H1 (cell line): Measurements from ENCODE around the gene KLF6. TPM values are rescaled to one million over a fixed set of nuclear protein-coding genes. Genes with fewer than 3 reads are reported as not detected.

Source experiments
- CTCF ChIA-PET: fragments of 300-600 bp; sonication (Branson Sonifier 250); formaldehyde crosslinking; loops from one replicate; lab custom pipeline; 2021; ENCODE audit not compliant: partially characterized antibody; lab: Charles Lee
- POLR2A ChIA-PET: fragments of 300-600 bp; sonication (Branson Sonifier 250); formaldehyde crosslinking; loops from one replicate; lab custom pipeline; 2021; ENCODE audit warnings: inconsistent platforms; ENCODE audit not compliant: partially characterized antibody; lab: Charles Lee
- DNase-seq, 2 experiments: peaks; one replicate each; pipeline versions ENCODE4 v3.0.0 to v3.0.0-alpha.2; 2010 to 2022; ENCODE audit warnings: low spot score in 2 of 2, low read depth in 1 of 2, mixed read lengths in 1 of 2
- FAIRE-seq: peaks from 2 replicates; lab custom pipeline; 2011; peaks lifted over from hg19 to GRCh38; lab: Jason Lieb, UNC
- H2AFZ ChIP-seq: 2 replicates; pipeline ENCODE4 v1.8.1; 2012; ENCODE audit warnings: low read length, inconsistent platforms
- H2AK5ac ChIP-seq: 2 replicates; pipeline ENCODE4 v1.6.1; 2013; ENCODE audit warnings: low read depth, low read length
- H2BK120ac ChIP-seq: replicated peaks from 2 replicates; pipeline ENCODE3; 2013; ENCODE audit warnings: low read depth, low read length, inconsistent platforms
- H2BK12ac ChIP-seq: 2 replicates; pipeline ENCODE4 v1.6.1; 2013; ENCODE audit warnings: low read depth, low read length
- H2BK15ac ChIP-seq: 2 replicates; pipeline ENCODE4 v1.6.1; 2013; ENCODE audit warnings: low read length
- H2BK20ac ChIP-seq: 2 replicates; pipeline ENCODE4 v1.6.1; 2013; ENCODE audit warnings: low read length
- H2BK5ac ChIP-seq: 2 replicates; pipeline ENCODE4 v1.6.1; 2013; ENCODE audit warnings: low read depth, low read length
- H3K14ac ChIP-seq: 2 replicates; pipeline ENCODE4 v1.6.1; 2013; ENCODE audit warnings: inconsistent platforms; ENCODE audit not compliant: insufficient read length
- H3K18ac ChIP-seq: 2 replicates; pipeline ENCODE4 v1.6.1; 2013; ENCODE audit warnings: low read length; ENCODE audit errors: extremely low read depth
- H3K23ac ChIP-seq: 2 replicates; pipeline ENCODE4 v1.6.1; 2013; ENCODE audit warnings: inconsistent platforms; ENCODE audit not compliant: insufficient read length
- H3K23me2 ChIP-seq: 2 replicates; pipeline ENCODE4 v1.6.1; 2013; ENCODE audit warnings: low read depth, low read length
- H3K27ac ChIP-seq: 2 replicates; pipeline ENCODE4 v1.6.1; 2011; ENCODE audit warnings: low read depth, low read length, inconsistent platforms
- H3K27me3 ChIP-seq, 4 experiments: replicated peaks in 1 of 4; 1 replicate in 1 of 4; 2 replicates in 3 of 4; pipeline versions ENCODE4 v1.6.1 to v1.8.1; 2011 to 2013; ENCODE audit warnings: low read length in 3 of 4, mild to moderate bottlenecking in 3 of 4, inconsistent platforms in 2 of 4, mixed read lengths in 2 of 4, moderate library complexity in 1 of 4; ENCODE audit not compliant: control insufficient read depth in 3 of 4, insufficient read depth in 3 of 4; ENCODE audit errors: extremely low read depth in 1 of 4
- H3K36me3 ChIP-seq, 4 experiments: 2 replicates each; pipeline versions ENCODE4 v1.6.1 to v1.8.1; 2011 to 2013; ENCODE audit warnings: mild to moderate bottlenecking in 4 of 4, low read length in 3 of 4, moderate library complexity in 2 of 4, control low read depth in 1 of 4, inconsistent platforms in 1 of 4; ENCODE audit not compliant: insufficient read depth in 4 of 4, control insufficient read depth in 2 of 4
- H3K4ac ChIP-seq: replicated peaks from 2 replicates; pipeline ENCODE3; 2013; ENCODE audit warnings: low read length, low read depth, mixed read lengths, inconsistent platforms; ENCODE audit not compliant: insufficient read length
- H3K4me1 ChIP-seq, 4 experiments: replicated peaks in 1 of 4; 1 replicate in 1 of 4; 2 replicates in 3 of 4; pipeline versions ENCODE4 v1.6.1 to v1.8.1; 2011 to 2013; ENCODE audit warnings: low read length in 3 of 4, inconsistent platforms in 2 of 4, mixed read lengths in 1 of 4; ENCODE audit not compliant: insufficient read depth in 4 of 4, control insufficient read depth in 3 of 4
- H3K4me2 ChIP-seq, 2 experiments: 2 replicates each; pipeline versions ENCODE4 v1.6.1 to v1.8.1; 2011 to 2013; ENCODE audit warnings: low read depth in 2 of 2, low read length in 2 of 2, control low read depth in 1 of 2, inconsistent platforms in 1 of 2, mild to moderate bottlenecking in 1 of 2; ENCODE audit not compliant: insufficient read depth in 1 of 2
- H3K4me3 ChIP-seq, 4 experiments: fragments of 200-600, 300-600 bp in 1 of 4; sonication (generic), shearing (Covaris generic), sonication (Bioruptor Twin) in 1 of 4; 2 replicates each; pipeline versions ENCODE4 v1.5.1 to v1.8.1; 2011 to 2016; ENCODE audit warnings: low read length in 4 of 4, low read depth in 3 of 4, control low read depth in 2 of 4, inconsistent platforms in 2 of 4, mild to moderate bottlenecking in 2 of 4, mixed read lengths in 1 of 4, moderate library complexity in 1 of 4; ENCODE audit not compliant: insufficient read depth in 2 of 4; ENCODE audit errors: extremely low read depth in 1 of 4
- H3K56ac ChIP-seq: replicated peaks from 2 replicates; pipeline ENCODE3; 2013; ENCODE audit warnings: low read depth, mild to moderate bottlenecking, mixed read lengths, low read length, inconsistent platforms; ENCODE audit not compliant: insufficient read length
- H3K79me1 ChIP-seq: 2 replicates; pipeline ENCODE4 v1.6.1; 2013; ENCODE audit warnings: low read depth, low read length, control low read depth
- H3K79me2 ChIP-seq, 2 experiments: 2 replicates each; pipeline versions ENCODE4 v1.6.1 to v1.8.1; 2012 to 2013; ENCODE audit warnings: low read length in 2 of 2, mild to moderate bottlenecking in 2 of 2, inconsistent platforms in 1 of 2; ENCODE audit not compliant: insufficient read depth in 2 of 2, control insufficient read depth in 1 of 2
- H3K9ac ChIP-seq, 4 experiments: replicated peaks in 1 of 4; 1 replicate in 1 of 4; 2 replicates in 3 of 4; pipeline versions ENCODE4 v1.6.1 to v1.8.1; 2011 to 2013; ENCODE audit warnings: low read depth in 3 of 4, low read length in 3 of 4, control low read depth in 2 of 4, mild to moderate bottlenecking in 2 of 4, moderate library complexity in 2 of 4, inconsistent platforms in 1 of 4; ENCODE audit errors: extremely low read depth in 1 of 4
- H3K9me3 ChIP-seq, 2 experiments: 2 replicates each; pipeline versions ENCODE4 v1.6.1 to v1.8.1; 2012 to 2013; ENCODE audit warnings: mild to moderate bottlenecking in 2 of 2, moderate library complexity in 2 of 2, control low read depth in 1 of 2, inconsistent platforms in 1 of 2, low read depth in 1 of 2, low read length in 1 of 2, mixed read lengths in 1 of 2; ENCODE audit not compliant: insufficient read depth in 2 of 2
- H4K20me1 ChIP-seq, 2 experiments: replicated peaks in 1 of 2; 2 replicates each; pipeline versions ENCODE3 to v1.8.1; 2011 to 2013; ENCODE audit warnings: inconsistent platforms in 2 of 2, low read length in 2 of 2, mild to moderate bottlenecking in 1 of 2; ENCODE audit not compliant: insufficient read depth in 2 of 2, control insufficient read depth in 1 of 2
- H4K5ac ChIP-seq: 2 replicates; pipeline ENCODE4 v1.6.1; 2013; ENCODE audit warnings: low read length, low read depth, mixed read lengths, inconsistent platforms; ENCODE audit not compliant: insufficient read length
- H4K8ac ChIP-seq: 2 replicates; pipeline ENCODE4 v1.8.0; 2013; ENCODE audit warnings: mild to moderate bottlenecking, moderate library complexity, low read length, inconsistent platforms; ENCODE audit not compliant: insufficient read depth; ENCODE audit errors: extremely low read depth
- H4K91ac ChIP-seq: replicated peaks from 2 replicates; pipeline ENCODE3; 2013; ENCODE audit warnings: low read length, mixed read lengths, inconsistent platforms; ENCODE audit not compliant: insufficient read length
- CEBPB ChIP-seq: IDR thresholded peaks from 2 replicates; pipeline ENCODE4 v1.6.1; 2012; ENCODE audit warnings: low read depth, low read length
- CHD1 ChIP-seq: IDR thresholded peaks from 2 replicates; pipeline ENCODE4 v1.6.1; 2012; ENCODE audit warnings: low read depth, low read length, improper control_type of control experiment
- CREB1 ChIP-seq: IDR thresholded peaks from 2 replicates; pipeline ENCODE4 v1.6.1; 2012; ENCODE audit warnings: inconsistent platforms
- EGR1 ChIP-seq: IDR thresholded peaks from 2 replicates; pipeline ENCODE4 v1.6.1; 2011; ENCODE audit warnings: low read depth, low read length, borderline replicate concordance
- GTF2F1 ChIP-seq: IDR thresholded peaks from 2 replicates; pipeline ENCODE4 v1.6.1; 2012; ENCODE audit warnings: low read depth, low read length, improper control_type of control experiment, borderline replicate concordance
- HDAC2 ChIP-seq, 2 experiments: fragments of 300-600 bp in 1 of 2; sonication (generic) in 1 of 2; IDR thresholded peaks; 2 replicates each; pipeline ENCODE4 v1.6.1; 2011 to 2012; ENCODE audit warnings: low read depth in 2 of 2, low read length in 2 of 2, mild to moderate bottlenecking in 2 of 2, moderate library complexity in 2 of 2, borderline replicate concordance in 1 of 2, inconsistent platforms in 1 of 2
- HDAC6 ChIP-seq: IDR thresholded peaks from one replicate; pipeline ENCODE4 v1.7.1; 2012; ENCODE audit warnings: low read depth, mild to moderate bottlenecking, inconsistent platforms, low read length, moderate library complexity
- PHF8 ChIP-seq: fragments of 200-600 bp; sonication (generic); conservative IDR thresholded peaks from 2 replicates; pipeline ENCODE4 v1.7.1; 2012; ENCODE audit warnings: low read depth, mild to moderate bottlenecking, inconsistent platforms, low read length, moderate library complexity
- POU5F1 ChIP-seq: IDR thresholded peaks from 2 replicates; pipeline ENCODE4 v1.6.1; 2011; ENCODE audit warnings: low read depth, mild to moderate bottlenecking, low read length, moderate library complexity
- RAD21 ChIP-seq, 2 experiments: IDR thresholded peaks in 1 of 2; conservative IDR thresholded peaks in 1 of 2; 2 replicates each; pipeline ENCODE4 v1.6.1; 2011; ENCODE audit warnings: low read depth in 2 of 2, low read length in 2 of 2, improper control_type of control experiment in 1 of 2, inconsistent platforms in 1 of 2, mild to moderate bottlenecking in 1 of 2, moderate library complexity in 1 of 2
- RXRA ChIP-seq: IDR thresholded peaks from 2 replicates; pipeline ENCODE4 v1.6.1; 2011; ENCODE audit warnings: low read depth, mild to moderate bottlenecking, low read length, moderate library complexity; ENCODE audit not compliant: insufficient read depth
- SIX5 ChIP-seq: IDR thresholded peaks from 2 replicates; pipeline ENCODE4 v1.6.1; 2011; ENCODE audit warnings: mild to moderate bottlenecking, low read depth, low read length
- TAF7 ChIP-seq: optimal IDR thresholded peaks from 2 replicates; pipeline ENCODE3; 2011; ENCODE audit warnings: low read depth, mild to moderate bottlenecking, inconsistent platforms, low read length, moderate library complexity, borderline replicate concordance
- WGBS, 2 experiments: shearing (Covaris generic) in 1 of 2; methylation state at CpG; one replicate each; pipeline versions ENCODE4 v1.1.6 to v1.1.7; 2013 to 2015; ENCODE audit warnings: low lambda C conversion rate in 2 of 2, mixed read lengths in 2 of 2, inconsistent platforms in 1 of 2, low coverage in 1 of 2, missing lambda C conversion rate in 1 of 2; ENCODE audit not compliant: insufficient replicate concordance in 2 of 2, insufficient coverage in 1 of 2, insufficient read length in 1 of 2; ENCODE audit errors: extremely low coverage in 1 of 2, missing lambda C conversion rate in 1 of 2; 5-methylcytosine and 5-hydroxymethylcytosine counted together
- polyA plus RNA-seq, 7 experiments: library from polyadenylated mRNA; depleted of rRNA in 3 of 7; stranded (reverse) in 5 of 7; unstranded in 2 of 7; fragments of >200 nt in 5 of 7; fragments of 200-250 nt in 2 of 7; gene quantifications; 1 replicate in 5 of 7; 2 replicates in 1 of 7; 4 replicates in 1 of 7; pipeline versions ENCODE4 v1.2.1 to v1.2.3, GENCODE V29; 2011 to 2013; ENCODE audit warnings: missing spikeins in 2 of 7, mixed read lengths in 2 of 7
- total RNA-seq: library from RNA; stranded (reverse); fragmentation: NEBNext Ultra II Directional; extraction: Animal tissue kit (Norgen Biotek cat#: 25700); gene quantifications from 2 replicates; pipeline ENCODE4 v1.2.1, GENCODE V29; 2021

KLF6 gene
- total and polyA plus RNA-seq, 2 of the 8 experiments (the other 6 are each of a cell fraction or from before 2014, with no cell fraction given) = 5.7 to 19.5 TPM

GRCh38 chr10:3780021-3780770 lies 4.8 kb downstream of the KLF6 start:
- H3K9me3 ChIP-seq = no peaks in the 10 kb centered on the region
- H2BK12ac ChIP-seq = no peak overlapping the region
- H4K5ac ChIP-seq = no peak overlapping the region
- H3K14ac ChIP-seq = no peak overlapping the region
- no peaks in the 10 kb centered on the region for H3K27me3 ChIP-seq
- peaks cover 25 to 27% of the 10 kb centered on the region in 2 experiments for H4K20me1 ChIP-seq
- peaks cover 6 to 60% of the 10 kb centered on the region in 2 experiments for H3K79me2 ChIP-seq
- H3K18ac ChIP-seq = no peak overlapping the region
- FAIRE-seq (no peak), DNase-seq (no peak)
- H2BK20ac ChIP-seq = no peak overlapping the region
- peaks cover 25 to 52% (median 45%) of the 10 kb centered on the region in 4 experiments for H3K36me3 ChIP-seq
- no peak overlapping the region for H2AK5ac ChIP-seq
- H3K4me1 ChIP-seq = peaks cover 2 to 14% (median 9%) of the 10 kb centered on the region in 4 experiments
- H3K27ac ChIP-seq = no peak overlapping the region
- H3K56ac ChIP-seq = no peak overlapping the region
- H3K4ac ChIP-seq = no peak overlapping the region
- no peak overlapping the region for H3K9ac ChIP-seq
- no peak overlapping the region for H3K23ac ChIP-seq
- H3K23me2 ChIP-seq = peaks cover 10% of the 10 kb centered on the region
- H3K4me2 ChIP-seq = no peak overlapping the region
- 92% methylated on average over 15 of the region's 17 CpGs; no CpG with 5 or more reads in 1 of the 2 experiments for WGBS, 2 experiments
- no peak overlapping the region for H3K4me3 ChIP-seq
- H2BK5ac ChIP-seq = no peak overlapping the region
- no peak overlapping the region for H2AFZ ChIP-seq
- no peak overlapping the region for H4K8ac ChIP-seq
- H4K91ac ChIP-seq = no peak overlapping the region
- POLR2A ChIA-PET = no interaction called here
- H3K79me1 ChIP-seq = peaks cover 22% of the 10 kb centered on the region
- CTCF ChIA-PET = interaction anchor here (1.1 kb wide), 1 partner anchor 161 kb away, joined by 3 read pairs; no protein-coding TSS in a partner anchor
- no peak overlapping the region for H2BK15ac ChIP-seq
- no peak overlapping the region for H2BK120ac ChIP-seq
- TF ChIP-seq HDAC6 (no peak), CHD1 (no peak), CREB1 (no peak), TAF7 (no peak), RXRA (no peak), PHF8 (no peak), RAD21 (IDR thresholded peaks at IDR 0.05 in 1 of 2, conservative IDR thresholded peaks at IDR 0.05 in 1 of 2; ENCODE audit: low read depth in 2 of 2, low read length in 2 of 2) (no peak), EGR1 (no peak), GTF2F1 (no peak), SIX5 (no peak), POU5F1 (no peak), HDAC2 (IDR thresholded peaks at IDR 0.05; ENCODE audit: borderline replicate concordance in 1 of 2, low read depth in 2 of 2, low read length in 2 of 2) (no peak), CEBPB (no peak)
